ENCODE results near the gene PDZRN3. TPM values are rescaled to one million over a fixed set of nuclear protein-coding genes. Genes with fewer than 3 reads are reported as not detected.

PDZRN3 gene
- total RNA-seq, 1 experiment from 2014 or later = not detected

DNA sequence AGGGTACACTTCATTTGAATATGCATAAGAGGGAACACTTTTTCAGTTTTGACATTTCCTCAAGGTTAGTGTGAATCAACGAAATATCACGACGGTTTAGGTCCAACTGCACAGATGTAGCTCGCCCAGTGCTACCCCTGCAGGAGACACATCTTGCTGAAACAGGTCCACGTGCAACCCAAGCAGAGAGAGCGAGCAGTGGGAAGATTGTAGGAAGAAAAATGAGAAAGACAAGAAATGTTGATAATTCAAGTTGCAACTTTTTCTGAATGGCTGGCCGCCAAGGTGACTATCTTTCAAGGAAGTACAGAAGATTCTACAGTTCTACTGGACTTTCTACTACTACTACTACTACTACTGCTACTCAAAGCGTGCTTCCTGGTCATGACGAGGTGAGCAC, 231.7 kb downstream of the PDZRN3 start:
- ChIA-PET CTCF (no interaction called here), POLR2A (no interaction called here)
- BruUV-seq (replicated peaks) = no TSS peak
- no peak for TF ChIP-seq POLR2AphosphoS5 (IDR thresholded peaks at IDR 0.05; ENCODE audit: low read depth, low read length)
- TF ChIP-seq, protein P1, sequence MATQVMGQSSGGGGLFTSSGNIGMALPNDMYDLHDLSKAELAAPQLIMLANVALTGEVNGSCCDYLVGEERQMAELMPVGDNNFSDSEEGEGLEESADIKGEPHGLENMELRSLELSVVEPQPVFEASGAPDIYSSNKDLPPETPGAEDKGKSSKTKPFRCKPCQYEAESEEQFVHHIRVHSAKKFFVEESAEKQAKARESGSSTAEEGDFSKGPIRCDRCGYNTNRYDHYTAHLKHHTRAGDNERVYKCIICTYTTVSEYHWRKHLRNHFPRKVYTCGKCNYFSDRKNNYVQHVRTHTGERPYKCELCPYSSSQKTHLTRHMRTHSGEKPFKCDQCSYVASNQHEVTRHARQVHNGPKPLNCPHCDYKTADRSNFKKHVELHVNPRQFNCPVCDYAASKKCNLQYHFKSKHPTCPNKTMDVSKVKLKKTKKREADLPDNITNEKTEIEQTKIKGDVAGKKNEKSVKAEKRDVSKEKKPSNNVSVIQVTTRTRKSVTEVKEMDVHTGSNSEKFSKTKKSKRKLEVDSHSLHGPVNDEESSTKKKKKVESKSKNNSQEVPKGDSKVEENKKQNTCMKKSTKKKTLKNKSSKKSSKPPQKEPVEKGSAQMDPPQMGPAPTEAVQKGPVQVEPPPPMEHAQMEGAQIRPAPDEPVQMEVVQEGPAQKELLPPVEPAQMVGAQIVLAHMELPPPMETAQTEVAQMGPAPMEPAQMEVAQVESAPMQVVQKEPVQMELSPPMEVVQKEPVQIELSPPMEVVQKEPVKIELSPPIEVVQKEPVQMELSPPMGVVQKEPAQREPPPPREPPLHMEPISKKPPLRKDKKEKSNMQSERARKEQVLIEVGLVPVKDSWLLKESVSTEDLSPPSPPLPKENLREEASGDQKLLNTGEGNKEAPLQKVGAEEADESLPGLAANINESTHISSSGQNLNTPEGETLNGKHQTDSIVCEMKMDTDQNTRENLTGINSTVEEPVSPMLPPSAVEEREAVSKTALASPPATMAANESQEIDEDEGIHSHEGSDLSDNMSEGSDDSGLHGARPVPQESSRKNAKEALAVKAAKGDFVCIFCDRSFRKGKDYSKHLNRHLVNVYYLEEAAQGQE (IDR thresholded peaks at IDR 0.05; ENCODE audit: insufficient read depth in 1 of 2, low read depth in 2 of 2, low read length in 1 of 2) = no peak
- no peak for TF ChIP-seq TCF7L2 (IDR thresholded peaks at IDR 0.05; ENCODE audit: low read depth, low read length)
- DNase-seq (ENCODE audit: low read depth, low spot score) (no peak), ATAC-seq (no peak)
- H3K4me3 ChIP-seq (ENCODE audit: low read depth in 2 of 2, low read length in 2 of 2) = no peak overlapping the region
- in situ Hi-C loops (cut with HindIII; ENCODE audit: low pct_unique_long_range_greater_than_20kb, low sequenced_read_pairs) = no loop called here
- H3K27ac ChIP-seq (ENCODE audit: low read length) = no peak overlapping the region
- no peaks in the 10 kb centered on the region for H3K9me3 ChIP-seq (ENCODE audit: control insufficient read depth, insufficient read depth, low read depth, low read length)
- H3K27me3 ChIP-seq (ENCODE audit: control insufficient read depth, insufficient read depth, low read length) = peaks cover 2% of the 10 kb centered on the region; the same call in 1 of the 2 replicates
- intact Hi-C loops (cut with micrococcal nuclease; ENCODE audit: unreplicated experiment) = no loop called here
- H3K36me3 ChIP-seq (ENCODE audit: control insufficient read depth, insufficient read depth, low read length) = no peaks in the 10 kb centered on the region
- no peaks in the 10 kb centered on the region for H3K4me1 ChIP-seq (ENCODE audit: control insufficient read depth, insufficient read depth, low read length)

DNA sequence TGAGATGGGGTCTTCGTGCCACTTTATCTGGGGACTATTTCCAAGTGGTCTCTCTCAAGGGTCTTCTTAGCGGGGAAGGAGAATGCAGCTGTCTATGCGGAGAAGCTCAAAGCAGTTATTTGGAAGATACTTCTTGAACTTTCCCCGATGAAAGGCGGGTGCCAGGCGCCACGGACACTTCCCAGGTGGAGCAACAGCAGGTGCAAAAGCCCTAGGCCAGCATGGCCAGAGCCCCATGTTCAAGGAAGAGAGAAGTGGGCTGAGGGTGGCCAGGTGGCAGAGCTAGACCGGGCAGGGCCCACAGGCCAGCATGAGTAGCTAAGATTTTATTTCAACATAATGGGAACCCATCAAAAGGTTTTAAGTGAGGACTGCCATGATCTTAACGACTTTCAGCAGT, 232.8 kb downstream of the PDZRN3 start:
- in situ Hi-C loops (cut with HindIII; ENCODE audit: low pct_unique_long_range_greater_than_20kb, low sequenced_read_pairs) (no loop called here), intact Hi-C loops (cut with micrococcal nuclease; ENCODE audit: unreplicated experiment) (no loop called here)
- DNase-seq (ENCODE audit: low read depth, low spot score) (no peak), ATAC-seq (no peak)
- H3K4me1 ChIP-seq (ENCODE audit: control insufficient read depth, insufficient read depth, low read length) = no peaks in the 10 kb centered on the region
- TF ChIP-seq POLR2AphosphoS5 (IDR thresholded peaks at IDR 0.05; ENCODE audit: low read depth, low read length) (no peak), TCF7L2 (IDR thresholded peaks at IDR 0.05; ENCODE audit: low read depth, low read length) (no peak), SIN3A (IDR thresholded peaks at IDR 0.05; ENCODE audit: borderline replicate concordance, insufficient read depth, low read depth, low read length) (no peak)
- TF ChIP-seq, protein P2, sequence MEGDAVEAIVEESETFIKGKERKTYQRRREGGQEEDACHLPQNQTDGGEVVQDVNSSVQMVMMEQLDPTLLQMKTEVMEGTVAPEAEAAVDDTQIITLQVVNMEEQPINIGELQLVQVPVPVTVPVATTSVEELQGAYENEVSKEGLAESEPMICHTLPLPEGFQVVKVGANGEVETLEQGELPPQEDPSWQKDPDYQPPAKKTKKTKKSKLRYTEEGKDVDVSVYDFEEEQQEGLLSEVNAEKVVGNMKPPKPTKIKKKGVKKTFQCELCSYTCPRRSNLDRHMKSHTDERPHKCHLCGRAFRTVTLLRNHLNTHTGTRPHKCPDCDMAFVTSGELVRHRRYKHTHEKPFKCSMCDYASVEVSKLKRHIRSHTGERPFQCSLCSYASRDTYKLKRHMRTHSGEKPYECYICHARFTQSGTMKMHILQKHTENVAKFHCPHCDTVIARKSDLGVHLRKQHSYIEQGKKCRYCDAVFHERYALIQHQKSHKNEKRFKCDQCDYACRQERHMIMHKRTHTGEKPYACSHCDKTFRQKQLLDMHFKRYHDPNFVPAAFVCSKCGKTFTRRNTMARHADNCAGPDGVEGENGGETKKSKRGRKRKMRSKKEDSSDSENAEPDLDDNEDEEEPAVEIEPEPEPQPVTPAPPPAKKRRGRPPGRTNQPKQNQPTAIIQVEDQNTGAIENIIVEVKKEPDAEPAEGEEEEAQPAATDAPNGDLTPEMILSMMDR (IDR thresholded peaks at IDR 0.05) = no peak
- TF ChIP-seq, protein P1 (IDR thresholded peaks at IDR 0.05; ENCODE audit: insufficient read depth in 1 of 2, low read depth in 2 of 2, low read length in 1 of 2) = no peak
- H3K36me3 ChIP-seq (ENCODE audit: control insufficient read depth, insufficient read depth, low read length) = no peaks in the 10 kb centered on the region
- ChIA-PET CTCF (no interaction called here), POLR2A (no interaction called here)
- H3K27ac ChIP-seq (ENCODE audit: low read length) = no peak overlapping the region
- no peaks in the 10 kb centered on the region for H3K9me3 ChIP-seq (ENCODE audit: control insufficient read depth, insufficient read depth, low read depth, low read length)
- H3K4me3 ChIP-seq (ENCODE audit: low read depth in 2 of 2, low read length in 2 of 2) = no peak overlapping the region
- BruUV-seq (replicated peaks) = no TSS peak
- H3K27me3 ChIP-seq (ENCODE audit: control insufficient read depth, insufficient read depth, low read length) = peaks cover 2% of the 10 kb centered on the region; the same call in 1 of the 2 replicates
